HCT116 (cell line): ENCODE results near the gene KLK13. TPM values are rescaled to one million over a fixed set of nuclear protein-coding genes. Genes with fewer than 3 reads are reported as not detected.

Source experiments
- ATAC-seq: fragments of 200-7000 bp; cut with Tn5 transposase; 2 replicates; pipeline ENCODE4 v1.9.1; 2020; ENCODE audit warnings: mild to moderate bottlenecking, moderate library complexity
- BruUV-seq: library from RNA; stranded (reverse); fragments of 400-500 nt; replicated peaks from 2 replicates; lab custom pipeline; 2021; lab: Mats Ljungman, UMichigan
- CTCF ChIA-PET: fragments of 300-600 bp; sonication (Branson Sonifier 250); formaldehyde crosslinking; loops from one replicate; lab custom pipeline; 2021; ENCODE audit warnings: antibody characterized with exemption; lab: Charles Lee
- POLR2A ChIA-PET: fragments of 300-600, 350-600 bp; sonication (Branson Sonifier 250); formaldehyde crosslinking; loops from one replicate; lab custom pipeline; 2021; ENCODE audit warnings: antibody characterized with exemption; lab: Charles Lee
- RAD21 ChIA-PET, 2 experiments: fragments of 300-600 bp; sonication (Branson Sonifier 250); formaldehyde crosslinking; loops; one replicate each; lab custom pipeline; 2023; ENCODE audit warnings: low total read pairs in 2 of 2; ENCODE audit not compliant: uncharacterized antibody in 2 of 2, unreplicated experiment in 2 of 2, low non-redundant PET in 1 of 2; lab: Charles Lee
- DNase-seq: peaks from one replicate; pipeline ENCODE4 v3.0.0-alpha.2; 2010; ENCODE audit warnings: low read depth, low spot score
- H2AFZ ChIP-seq: fragments of 200-600 bp; shearing (Covaris generic), sonication (generic); 2 replicates; pipeline ENCODE4 v1.6.1; 2017; ENCODE audit warnings: low read depth, mixed run types, mixed read lengths, antibody characterized with exemption, low read length; ENCODE audit not compliant: poor library complexity, severe bottlenecking
- H3K27ac ChIP-seq: 2 replicates; pipeline ENCODE4 v1.5.1; 2012; ENCODE audit warnings: low read depth, low read length
- H3K27me3 ChIP-seq: fragments of 200-600 bp; sonication (generic); 2 replicates; pipeline ENCODE4 v1.6.1; 2016; ENCODE audit warnings: mixed run types, low read length, mixed read lengths; ENCODE audit not compliant: insufficient read depth
- H3K36me3 ChIP-seq, 2 experiments: fragments of 200-500 bp in 1 of 2; fragments of 200-600 bp in 1 of 2; sonication (Bioruptor generic) in 1 of 2; sonication (generic) in 1 of 2; 2 replicates each; pipeline versions ENCODE4 v1.5.1 to v1.6.1; 2014 to 2016; ENCODE audit warnings: low read length in 2 of 2, inconsistent platforms in 1 of 2, mixed read lengths in 1 of 2, mixed run types in 1 of 2; ENCODE audit not compliant: insufficient read depth in 2 of 2, control insufficient read depth in 1 of 2
- H3K4me1 ChIP-seq, 2 experiments: fragments of 200-600 bp in 1 of 2; sonication (generic) in 1 of 2; 2 replicates each; pipeline versions ENCODE4 v1.5.1 to v1.6.1; 2012 to 2017; ENCODE audit warnings: low read length in 2 of 2, inconsistent platforms in 1 of 2, mild to moderate bottlenecking in 1 of 2, mixed read lengths in 1 of 2, mixed run types in 1 of 2, moderate library complexity in 1 of 2; ENCODE audit not compliant: insufficient read depth in 2 of 2, control insufficient read depth in 1 of 2
- H3K4me2 ChIP-seq: fragments of 200-600 bp; sonication (generic); 2 replicates; pipeline ENCODE4 v1.6.1; 2017; ENCODE audit warnings: mixed run types, low read length, mixed read lengths
- H3K4me3 ChIP-seq, 2 experiments: fragments of 200-600 bp in 1 of 2; sonication (generic) in 1 of 2; replicated peaks in 1 of 2; 2 replicates each; pipeline ENCODE4 v1.5.1; 2011 to 2016; ENCODE audit warnings: low read length in 2 of 2, control low read depth in 1 of 2, low read depth in 1 of 2, mild to moderate bottlenecking in 1 of 2, mixed read lengths in 1 of 2, mixed run types in 1 of 2
- H3K79me2 ChIP-seq: fragments of 200-600 bp; sonication (generic); 2 replicates; pipeline ENCODE4 v1.6.1; 2017; ENCODE audit warnings: mild to moderate bottlenecking, mixed run types, low read length, moderate library complexity, mixed read lengths; ENCODE audit not compliant: insufficient read depth
- H3K9ac ChIP-seq: fragments of 200-600 bp; sonication (generic); 2 replicates; pipeline ENCODE4 v1.6.1; 2016; ENCODE audit warnings: low read length, mixed read lengths
- H3K9me2 ChIP-seq: fragments of 200-600 bp; sonication (generic), shearing (Covaris generic); 2 replicates; pipeline ENCODE4 v1.6.1; 2017; ENCODE audit warnings: mixed run types, mild to moderate bottlenecking, moderate library complexity; ENCODE audit not compliant: insufficient read depth
- H3K9me3 ChIP-seq, 2 experiments: fragments of 200-500 bp in 1 of 2; fragments of 200-600 bp in 1 of 2; sonication (Bioruptor generic) in 1 of 2; sonication (generic) in 1 of 2; 2 replicates each; pipeline ENCODE4 v1.6.1; 2014 to 2017; ENCODE audit warnings: low read length in 2 of 2, mixed read lengths in 2 of 2, inconsistent platforms in 1 of 2, low read depth in 1 of 2, mild to moderate bottlenecking in 1 of 2, mixed run types in 1 of 2, moderate library complexity in 1 of 2; ENCODE audit not compliant: control insufficient read depth in 1 of 2, insufficient read depth in 1 of 2
- H4K20me1 ChIP-seq: fragments of 200-600 bp; sonication (generic), shearing (Covaris generic); 2 replicates; pipeline ENCODE4 v1.6.1; 2017; ENCODE audit warnings: mixed run types, mild to moderate bottlenecking, moderate library complexity; ENCODE audit not compliant: insufficient read depth
- ATF3 ChIP-seq: IDR thresholded peaks from 2 replicates; pipeline ENCODE4 v1.6.1; 2012
- CBX3 ChIP-seq: IDR thresholded peaks from 2 replicates; pipeline ENCODE4 v1.6.1; 2012; ENCODE audit warnings: low read depth
- CEBPB ChIP-seq: IDR thresholded peaks from 2 replicates; pipeline ENCODE4 v1.6.1; 2012; ENCODE audit warnings: low read depth
- EGR1 ChIP-seq: IDR thresholded peaks from 2 replicates; pipeline ENCODE4 v1.6.1; 2012; ENCODE audit warnings: low read depth
- EZH2 ChIP-seq: fragments of 200-600 bp; sonication (generic); IDR thresholded peaks from 2 replicates; pipeline ENCODE4 v1.6.1; 2017; ENCODE audit warnings: antibody characterized with exemption, mixed run types
- EZH2phosphoT487 ChIP-seq: fragments of 200-600 bp; IDR thresholded peaks from 2 replicates; pipeline ENCODE4 v1.6.1; 2018; ENCODE audit warnings: antibody characterized with exemption, borderline replicate concordance
- FOSL1 ChIP-seq: IDR thresholded peaks from 2 replicates; pipeline ENCODE4 v1.6.1; 2012; ENCODE audit warnings: low read depth
- JUND ChIP-seq: IDR thresholded peaks from 2 replicates; pipeline ENCODE4 v1.6.1; 2012
- POLR2A ChIP-seq: IDR thresholded peaks from 2 replicates; pipeline ENCODE4 v1.7.0; 2011; ENCODE audit warnings: borderline replicate concordance; ENCODE audit not compliant: insufficient read depth, insufficient read length; ENCODE audit errors: extremely low read depth
- REST ChIP-seq: IDR thresholded peaks from 2 replicates; pipeline ENCODE4 v1.6.1; 2012; ENCODE audit warnings: low read depth
- SIN3A ChIP-seq: IDR thresholded peaks from 2 replicates; pipeline ENCODE4 v1.6.1; 2012; ENCODE audit warnings: low read depth
- SP1 ChIP-seq: IDR thresholded peaks from 2 replicates; pipeline ENCODE4 v1.6.1; 2012; ENCODE audit warnings: low read depth
- SRF ChIP-seq: IDR thresholded peaks from 2 replicates; pipeline ENCODE4 v1.6.1; 2012; ENCODE audit warnings: low read depth
- YY1 ChIP-seq: IDR thresholded peaks from 2 replicates; pipeline ENCODE4 v1.6.1; 2011; ENCODE audit warnings: low read length, low read depth, moderate library complexity, mild to moderate bottlenecking; ENCODE audit not compliant: insufficient replicate concordance; ENCODE audit errors: extremely low read depth
- ZFX ChIP-seq: fragments of 450-650 bp; IDR thresholded peaks from 2 replicates; pipeline ENCODE4 v1.6.1; 2017
- intact Hi-C: fragments of 100-400 bp; cut with micrococcal nuclease; formaldehyde crosslinking; loops from 2 replicates; pipeline ENCODE4 v1.10.0; 2022
- total RNA-seq: library from RNA; stranded (reverse); gene quantifications from one replicate; pipeline ENCODE4 v1.2.1, GENCODE V29; 2021; ENCODE audit not compliant: unreplicated experiment
- TF ChIP-seq, protein P1 (sequence below), 3 experiments: fragments of 200-600 bp in 1 of 3; sonication (generic) in 1 of 3; IDR thresholded peaks in 2 of 3; conservative IDR thresholded peaks in 1 of 3; 2 replicates each; pipeline ENCODE4 v1.5.1; 2012 to 2017; ENCODE audit warnings: low read depth in 2 of 3, low read length in 2 of 3, antibody characterized with exemption in 1 of 3, borderline replicate concordance in 1 of 3, control low read depth in 1 of 3, mild to moderate bottlenecking in 1 of 3, mixed read lengths in 1 of 3, mixed run types in 1 of 3, moderate library complexity in 1 of 3; ENCODE audit not compliant: insufficient read depth in 1 of 3

KLK13 gene
- total RNA-seq, 1 experiment from 2014 or later, result 3.2 TPM

DNA sequence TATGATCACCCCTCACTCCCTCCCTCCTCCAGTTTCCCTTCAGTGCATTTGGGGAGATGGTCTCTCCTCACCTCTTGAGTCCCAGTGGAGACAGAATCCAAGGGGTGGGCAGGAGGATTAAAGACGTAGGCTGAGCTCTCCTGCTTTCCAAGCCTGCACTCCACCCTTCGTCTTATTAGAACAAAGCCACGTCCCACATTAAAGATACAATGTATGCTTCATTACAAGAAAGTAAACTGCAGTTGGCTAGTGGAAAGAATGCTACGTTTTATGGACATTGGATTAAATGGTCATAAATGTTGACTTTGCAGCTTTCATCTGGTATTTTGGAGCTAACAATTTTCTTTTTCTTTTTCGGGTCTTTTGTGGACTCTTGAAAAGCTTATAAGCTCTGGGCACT is 37.0 kb downstream of the KLK13 start:
- H3K9ac ChIP-seq, result no peak overlapping the region
- TF ChIP-seq POLR2A (no peak), SIN3A (no peak), EGR1 (no peak), SP1 (no peak), EZH2phosphoT487 (no peak), FOSL1 (no peak), SRF (no peak), JUND (no peak), YY1 (no peak), ZFX (no peak), CBX3 (no peak), EZH2 (no peak), REST (no peak), ATF3 (no peak), CEBPB (no peak)
- TF ChIP-seq, protein P1, sequence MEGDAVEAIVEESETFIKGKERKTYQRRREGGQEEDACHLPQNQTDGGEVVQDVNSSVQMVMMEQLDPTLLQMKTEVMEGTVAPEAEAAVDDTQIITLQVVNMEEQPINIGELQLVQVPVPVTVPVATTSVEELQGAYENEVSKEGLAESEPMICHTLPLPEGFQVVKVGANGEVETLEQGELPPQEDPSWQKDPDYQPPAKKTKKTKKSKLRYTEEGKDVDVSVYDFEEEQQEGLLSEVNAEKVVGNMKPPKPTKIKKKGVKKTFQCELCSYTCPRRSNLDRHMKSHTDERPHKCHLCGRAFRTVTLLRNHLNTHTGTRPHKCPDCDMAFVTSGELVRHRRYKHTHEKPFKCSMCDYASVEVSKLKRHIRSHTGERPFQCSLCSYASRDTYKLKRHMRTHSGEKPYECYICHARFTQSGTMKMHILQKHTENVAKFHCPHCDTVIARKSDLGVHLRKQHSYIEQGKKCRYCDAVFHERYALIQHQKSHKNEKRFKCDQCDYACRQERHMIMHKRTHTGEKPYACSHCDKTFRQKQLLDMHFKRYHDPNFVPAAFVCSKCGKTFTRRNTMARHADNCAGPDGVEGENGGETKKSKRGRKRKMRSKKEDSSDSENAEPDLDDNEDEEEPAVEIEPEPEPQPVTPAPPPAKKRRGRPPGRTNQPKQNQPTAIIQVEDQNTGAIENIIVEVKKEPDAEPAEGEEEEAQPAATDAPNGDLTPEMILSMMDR (IDR thresholded peaks at IDR 0.05 in 2 of 3, conservative IDR thresholded peaks at IDR 0.05 in 1 of 3; ENCODE audit: borderline replicate concordance in 1 of 3, insufficient read depth in 1 of 3, low read depth in 2 of 3, low read length in 2 of 3), result no peak
- no TSS peak for BruUV-seq
- no peaks in the 10 kb centered on the region for H4K20me1 ChIP-seq
- H3K4me3 ChIP-seq, result no peak overlapping the region
- DNase-seq (no peak), ATAC-seq (no peak)
- POLR2A ChIA-PET, result interaction anchor here (0.9 kb wide), 1 partner anchor 9 kb away, joined by 3 read pairs; no protein-coding TSS in a partner anchor
- RAD21 ChIA-PET, result no interaction called here
- H3K36me3 ChIP-seq, result no peaks in the 10 kb centered on the region
- intact Hi-C loops, result no loop called here
- no peaks in the 10 kb centered on the region for H3K9me2 ChIP-seq
- no peak overlapping the region for H3K4me2 ChIP-seq
- CTCF ChIA-PET, result interaction anchor here (0.7 to 1.2 kb wide), 3 partner anchors 9 to 69 kb away, joined by 3 read pairs; no protein-coding TSS in a partner anchor
- no peaks in the 10 kb centered on the region for H3K9me3 ChIP-seq
- no peaks in the 10 kb centered on the region for H3K27me3 ChIP-seq
- H3K4me1 ChIP-seq, result peaks cover 0 to 12% of the 10 kb centered on the region in 2 experiments; a peak in 2 of 4 replicates
- no peak overlapping the region for H3K27ac ChIP-seq
- H3K79me2 ChIP-seq, result no peaks in the 10 kb centered on the region
- no peak overlapping the region for H2AFZ ChIP-seq
